H9 (cell line): ENCODE measurements around the gene KRT80. TPM values are rescaled to one million over a fixed set of nuclear protein-coding genes. Genes with fewer than 3 reads are reported as not detected.

Source experiments
- DNase-seq: peaks from one replicate; pipeline ENCODE4 v3.0.0-alpha.2; 2017
- H2AFZ ChIP-seq: one replicate; pipeline ENCODE4 v1.6.1; 2013; ENCODE audit warnings: mild to moderate bottlenecking, low read length, control low read depth, moderate library complexity
- H2AK5ac ChIP-seq: 2 replicates; pipeline ENCODE4 v1.6.1; 2013; ENCODE audit warnings: low read length, control low read depth, mixed read lengths; ENCODE audit not compliant: insufficient read length
- H2BK120ac ChIP-seq: one replicate; pipeline ENCODE4 v1.6.1; 2013; ENCODE audit warnings: low read depth, mild to moderate bottlenecking, low read length, control low read depth, inconsistent platforms; ENCODE audit not compliant: poor library complexity, severe bottlenecking
- H2BK12ac ChIP-seq: 2 replicates; pipeline ENCODE4 v1.6.1; 2013; ENCODE audit warnings: low read length, control low read depth, mixed read lengths, low read depth; ENCODE audit not compliant: insufficient read length
- H2BK15ac ChIP-seq: 2 replicates; pipeline ENCODE4 v1.6.1; 2013; ENCODE audit warnings: low read depth, low read length, control low read depth
- H2BK20ac ChIP-seq: one replicate; pipeline ENCODE4 v1.6.1; 2013; ENCODE audit warnings: low read depth, mild to moderate bottlenecking, low read length, control low read depth, inconsistent platforms; ENCODE audit not compliant: poor library complexity, severe bottlenecking
- H2BK5ac ChIP-seq: 2 replicates; pipeline ENCODE4 v1.6.1; 2013; ENCODE audit warnings: low read length, control low read depth, mixed read lengths; ENCODE audit not compliant: insufficient read length
- H3K14ac ChIP-seq: 2 replicates; pipeline ENCODE4 v1.6.1; 2013; ENCODE audit warnings: low read length, control low read depth; ENCODE audit not compliant: insufficient read depth
- H3K18ac ChIP-seq: 2 replicates; pipeline ENCODE4 v1.6.1; 2013; ENCODE audit warnings: low read depth, mild to moderate bottlenecking, mixed read lengths, low read length, control low read depth; ENCODE audit not compliant: insufficient read length
- H3K23ac ChIP-seq: 2 replicates; pipeline ENCODE4 v1.6.1; 2013; ENCODE audit warnings: low read length, control low read depth, mixed read lengths, low read depth; ENCODE audit not compliant: insufficient read length
- H3K23me2 ChIP-seq: 2 replicates; pipeline ENCODE4 v1.6.1; 2013; ENCODE audit warnings: low read depth, mild to moderate bottlenecking, mixed read lengths, low read length, control low read depth; ENCODE audit not compliant: insufficient read length, poor library complexity, severe bottlenecking
- H3K27ac ChIP-seq: 2 replicates; pipeline ENCODE4 v1.5.1; 2013; ENCODE audit warnings: low read length, control low read depth, mixed read lengths, low read depth; ENCODE audit not compliant: insufficient read length
- H3K27me3 ChIP-seq: 2 replicates; pipeline ENCODE4 v1.6.1; 2013; ENCODE audit warnings: low read length, control low read depth, inconsistent platforms; ENCODE audit not compliant: insufficient read depth
- H3K4ac ChIP-seq: 2 replicates; pipeline ENCODE4 v1.6.1; 2013; ENCODE audit warnings: low read depth, mild to moderate bottlenecking, control low read depth, inconsistent platforms, low read length, moderate library complexity
- H3K4me1 ChIP-seq: 2 replicates; pipeline ENCODE4 v1.6.1; 2013; ENCODE audit warnings: low read length, control low read depth, inconsistent platforms; ENCODE audit not compliant: insufficient read depth
- H3K4me2 ChIP-seq: 2 replicates; pipeline ENCODE4 v1.6.1; 2013; ENCODE audit warnings: low read length, control low read depth, mixed read lengths; ENCODE audit not compliant: insufficient read length, insufficient read depth
- H3K56ac ChIP-seq: 2 replicates; pipeline ENCODE4 v1.6.1; 2013; ENCODE audit warnings: low read depth, mild to moderate bottlenecking, mixed read lengths, low read length, control low read depth; ENCODE audit not compliant: insufficient read length
- H3K79me1 ChIP-seq: 2 replicates; pipeline ENCODE4 v1.6.1; 2013; ENCODE audit warnings: low read depth, mild to moderate bottlenecking, moderate library complexity, low read length, control low read depth, inconsistent platforms; ENCODE audit not compliant: insufficient read depth, poor library complexity, severe bottlenecking
- H3K79me2 ChIP-seq: 2 replicates; pipeline ENCODE4 v1.6.1; 2013; ENCODE audit warnings: low read length, control low read depth, inconsistent platforms; ENCODE audit not compliant: insufficient read depth
- H3K9ac ChIP-seq: 2 replicates; pipeline ENCODE4 v1.6.1; 2013; ENCODE audit warnings: low read length, control low read depth, mixed read lengths; ENCODE audit not compliant: insufficient read length; ENCODE audit errors: extremely low read depth
- H3K9me3 ChIP-seq: one replicate; pipeline ENCODE4 v1.6.1; 2013; ENCODE audit warnings: low read depth, low read length, inconsistent platforms; ENCODE audit not compliant: control insufficient read depth
- H3T11ph ChIP-seq: one replicate; pipeline ENCODE4 v1.6.1; 2013; ENCODE audit warnings: mild to moderate bottlenecking, low read length, control low read depth, inconsistent platforms
- H4K20me1 ChIP-seq: one replicate; pipeline ENCODE4 v1.6.1; 2013; ENCODE audit not compliant: control insufficient read depth, insufficient read length, insufficient read depth
- H4K5ac ChIP-seq: 2 replicates; pipeline ENCODE4 v1.6.1; 2013; ENCODE audit warnings: low read depth, mild to moderate bottlenecking, mixed read lengths, low read length, control low read depth; ENCODE audit not compliant: insufficient read length
- H4K8ac ChIP-seq: replicated peaks from 2 replicates; pipeline ENCODE4 v1.6.1; 2013; ENCODE audit warnings: low read length, control low read depth, mixed read lengths, low read depth; ENCODE audit not compliant: insufficient read length
- H4K91ac ChIP-seq: 2 replicates; pipeline ENCODE4 v1.6.1; 2013; ENCODE audit warnings: low read depth, mild to moderate bottlenecking, moderate library complexity, mixed read lengths, low read length, control low read depth; ENCODE audit not compliant: insufficient read length
- H3K27ac Mint-ChIP-seq, 3 experiments: 2 replicates in 2 of 3; 3 replicates in 1 of 3; pipeline ENCODE4 v1.8.0; 2020 to 2021; ENCODE audit warnings: mixed read lengths in 3 of 3, mild to moderate bottlenecking in 1 of 3, moderate library complexity in 1 of 3
- H3K27me3 Mint-ChIP-seq: 2 replicates; pipeline ENCODE4 v1.8.0; 2021; ENCODE audit warnings: low read depth, mild to moderate bottlenecking, moderate library complexity, mixed read lengths
- H3K36me3 Mint-ChIP-seq, 3 experiments: 2 replicates in 2 of 3; 3 replicates in 1 of 3; pipeline ENCODE4 v1.8.0; 2020 to 2021; ENCODE audit warnings: low read depth in 3 of 3, mixed read lengths in 3 of 3; ENCODE audit not compliant: insufficient read depth in 1 of 3
- H3K4me1 Mint-ChIP-seq, 2 experiments: 2 replicates each; pipeline ENCODE4 v1.8.0; 2020; ENCODE audit warnings: mixed read lengths in 2 of 2
- H3K4me3 Mint-ChIP-seq, 2 experiments: 2 replicates in 1 of 2; 3 replicates in 1 of 2; pipeline ENCODE4 v1.8.0; 2020 to 2021; ENCODE audit warnings: mild to moderate bottlenecking in 2 of 2, mixed read lengths in 2 of 2, moderate library complexity in 1 of 2
- H3K9me3 Mint-ChIP-seq, 2 experiments: 2 replicates in 1 of 2; 3 replicates in 1 of 2; pipeline ENCODE4 v1.8.0; 2020; ENCODE audit warnings: mild to moderate bottlenecking in 2 of 2, mixed read lengths in 2 of 2, moderate library complexity in 1 of 2
- CTCF ChIP-seq: fragments of 200-600 bp; sonication (generic); conservative IDR thresholded peaks from 3 replicates; pipeline ENCODE4 v1.8.0; 2021; ENCODE audit warnings: antibody characterized with exemption, mild to moderate bottlenecking
- WGBS: extraction: QIAGEN DNeasy Blood & Tissue Kit; methylation state at CpG from one replicate; pipeline ENCODE4 v1.1.7; 2013; ENCODE audit warnings: missing lambda C conversion rate, low lambda C conversion rate, mixed read lengths; ENCODE audit not compliant: insufficient read length; ENCODE audit errors: extremely low coverage; 5-methylcytosine and 5-hydroxymethylcytosine counted together
- total RNA-seq: library from RNA; stranded (reverse); gene quantifications from 2 replicates; pipeline ENCODE4 v1.2.1, GENCODE V29; 2021

Gene KRT80
- total RNA-seq, 1 experiment from 2014 or later: not detected

- no peak overlapping the region for H3K56ac ChIP-seq
- Mint-ChIP-seq H3K9me3 (no peaks in the 10 kb centered on the region), H3K27ac (no peak overlapping the region), H3K4me1 (peaks cover 0 to 2% of the 10 kb centered on the region in 2 experiments; a peak in 1 of 4 replicates), H3K4me3 (no peak overlapping the region), H3K36me3 (no peaks in the 10 kb centered on the region), H3K27me3 (peaks cover 16% of the 10 kb centered on the region)
- H3K79me1 ChIP-seq: no peaks in the 10 kb centered on the region
- H3K4ac ChIP-seq: no peak overlapping the region
- no peak overlapping the region for H3K27ac ChIP-seq
- no peak overlapping the region for H2BK15ac ChIP-seq
- no peaks in the 10 kb centered on the region for H3K23me2 ChIP-seq
- H3T11ph ChIP-seq: no peak overlapping the region
- no peaks in the 10 kb centered on the region for H3K9me3 ChIP-seq
- no peaks in the 10 kb centered on the region for H3K79me2 ChIP-seq
- H3K14ac ChIP-seq: no peak overlapping the region
- no peak overlapping the region for H2AK5ac ChIP-seq
- H3K9ac ChIP-seq: no peak overlapping the region
- H3K27me3 ChIP-seq: no peaks in the 10 kb centered on the region; the same call in 1 of the 2 replicates
- no peak for TF ChIP-seq CTCF
- H3K23ac ChIP-seq: no peak overlapping the region
- no peak overlapping the region for H2BK5ac ChIP-seq
- WGBS: no CpG with 5 or more reads among the region's 4 CpGs
- no peak overlapping the region for H4K8ac ChIP-seq
- no peak overlapping the region for H3K4me2 ChIP-seq
- no peak for DNase-seq
- H4K5ac ChIP-seq: no peak overlapping the region
- no peak overlapping the region for H2BK12ac ChIP-seq
- no peak overlapping the region for H3K18ac ChIP-seq
- H3K4me1 ChIP-seq: no peaks in the 10 kb centered on the region
- H2BK20ac ChIP-seq: no peak overlapping the region
- H4K91ac ChIP-seq: no peak overlapping the region
- H2BK120ac ChIP-seq: no peak overlapping the region
- H2AFZ ChIP-seq: no peak overlapping the region
- no peaks in the 10 kb centered on the region for H4K20me1 ChIP-seq
Observed at GRCh38 chr12:52221070-52221781, 29.4 kb upstream of the KRT80 start.
